ENCODE results near the gene ANO4.

ANO4 gene

GRCh38 chr12:100991102-100991501 is 196.5 kb downstream of the ANO4 start:
- DNase-seq (ENCODE audit: low spot score): no peak

- DNase-seq (ENCODE audit: low spot score): no peak
Observed at GRCh38 chr12:100992194-100992593, 197.6 kb downstream of the ANO4 start.

DNA sequence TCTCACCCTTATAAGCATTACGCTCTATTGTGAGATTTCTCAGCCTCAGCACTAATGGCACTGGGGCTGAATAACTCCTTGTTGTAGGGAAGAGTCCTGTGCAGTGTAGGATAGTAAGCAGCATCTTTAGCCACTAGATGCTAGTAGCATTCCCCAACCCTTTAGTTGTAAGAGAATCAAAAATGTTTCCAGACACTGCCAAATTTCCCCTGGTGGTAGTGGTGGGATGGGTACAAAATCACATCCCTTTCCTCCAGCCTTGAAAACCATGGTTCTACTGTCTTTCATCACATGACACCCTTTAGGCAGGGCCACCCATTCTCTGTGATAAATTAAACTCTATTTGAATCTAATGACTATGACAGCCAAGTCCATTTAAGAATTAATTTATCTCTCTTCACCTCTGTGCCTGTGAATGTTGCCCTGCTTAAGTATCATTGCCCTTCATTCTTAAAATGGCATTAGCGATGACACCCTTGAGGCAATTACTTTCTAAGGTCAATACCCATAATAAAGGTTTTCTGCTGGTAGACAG is 199.4 kb downstream of the ANO4 start:
- DNase-seq (ENCODE audit: low spot score): no peak

GRCh38 chr12:100995201-100995600 is 200.6 kb downstream of the ANO4 start:
- DNase-seq (ENCODE audit: low spot score): no peak

DNA sequence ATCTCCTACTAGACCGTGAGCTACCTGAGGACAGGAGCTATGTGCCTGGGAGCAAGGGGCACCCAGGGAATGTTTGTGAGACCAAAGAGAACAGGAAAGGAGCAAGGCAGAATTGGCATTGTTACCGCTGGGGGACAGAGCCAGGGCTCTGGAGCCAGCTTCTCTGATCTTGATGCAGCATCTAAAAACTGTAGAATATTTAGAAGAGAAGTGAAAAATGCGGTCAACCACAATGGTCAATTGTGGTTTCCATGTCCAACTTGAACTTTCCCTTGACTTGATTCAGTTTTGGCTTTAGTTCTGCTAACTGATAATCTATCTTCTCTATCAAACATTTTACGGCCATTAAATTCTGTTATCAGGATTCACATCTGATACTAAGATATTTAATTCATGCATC is 201.2 kb downstream of the ANO4 start:
- no peak for DNase-seq (ENCODE audit: low spot score)

DNA sequence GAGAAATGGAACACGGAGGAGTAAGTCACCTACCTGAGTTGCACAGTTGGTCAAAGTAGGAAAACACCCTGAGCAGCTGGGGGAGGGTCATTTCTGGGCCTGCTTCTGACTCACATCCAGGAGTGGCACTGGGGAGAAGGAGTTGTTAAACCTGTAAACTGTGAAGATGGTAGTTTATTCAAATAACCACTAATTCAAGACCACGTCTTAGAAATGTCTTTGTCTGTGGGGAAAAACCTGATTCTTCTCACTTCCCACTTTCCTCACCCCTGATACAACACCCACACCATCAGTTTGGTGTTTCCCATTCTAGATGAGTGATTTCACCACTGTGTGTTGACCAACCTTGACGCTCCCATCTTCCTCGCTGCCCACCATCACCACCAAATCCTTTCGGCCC is 207.1 kb downstream of the ANO4 start:
- DNase-seq (ENCODE audit: low spot score): no peak

GRCh38 chr12:101002696-101003419 is 208.3 kb downstream of the ANO4 start:
- no peak for DNase-seq (ENCODE audit: low spot score)

GRCh38 chr12:101004898-101005297 is 210.3 kb downstream of the ANO4 start:
- no peak for DNase-seq (ENCODE audit: low spot score)

DNA sequence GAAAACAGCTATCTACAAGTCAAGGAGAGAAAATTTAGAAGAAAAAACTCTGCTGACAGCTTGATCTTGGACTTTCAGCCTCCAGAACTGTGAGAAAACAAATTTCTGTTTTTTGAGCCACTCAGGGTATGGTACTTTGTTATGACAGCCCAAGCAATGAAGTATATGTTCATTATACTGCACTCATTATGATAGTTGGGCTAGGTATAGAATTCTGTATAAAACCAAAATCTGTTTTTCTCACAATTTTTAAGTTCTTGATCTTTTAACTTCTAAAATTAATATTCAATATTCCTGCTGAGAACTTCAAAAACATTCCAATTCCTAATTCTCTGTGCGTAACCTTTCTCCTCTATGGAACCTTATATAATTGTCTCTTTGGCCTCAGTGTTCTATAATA is 214.7 kb downstream of the ANO4 start:
- DNase-seq (ENCODE audit: low spot score): no peak

DNA sequence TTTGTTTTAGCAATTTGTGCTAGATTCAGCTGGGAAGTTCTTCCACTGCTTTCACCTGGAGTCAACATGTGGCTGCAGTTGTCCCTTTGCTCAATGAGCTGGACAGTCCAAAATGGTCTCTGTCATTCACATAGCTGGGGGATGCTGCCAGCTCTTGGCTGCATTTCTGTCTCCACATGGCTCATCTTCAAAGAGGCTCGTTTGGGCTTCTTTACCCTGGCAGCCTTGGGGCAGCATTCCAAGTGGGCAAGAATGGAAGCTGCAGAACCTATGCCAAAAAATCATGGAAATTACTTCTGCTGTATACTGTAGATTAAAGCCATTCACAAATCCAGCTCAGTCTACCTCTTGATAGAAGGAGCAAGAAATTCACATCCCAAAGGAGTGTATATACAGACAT is 216.3 kb downstream of the ANO4 start:
- no peak for DNase-seq (ENCODE audit: low spot score)

DNA sequence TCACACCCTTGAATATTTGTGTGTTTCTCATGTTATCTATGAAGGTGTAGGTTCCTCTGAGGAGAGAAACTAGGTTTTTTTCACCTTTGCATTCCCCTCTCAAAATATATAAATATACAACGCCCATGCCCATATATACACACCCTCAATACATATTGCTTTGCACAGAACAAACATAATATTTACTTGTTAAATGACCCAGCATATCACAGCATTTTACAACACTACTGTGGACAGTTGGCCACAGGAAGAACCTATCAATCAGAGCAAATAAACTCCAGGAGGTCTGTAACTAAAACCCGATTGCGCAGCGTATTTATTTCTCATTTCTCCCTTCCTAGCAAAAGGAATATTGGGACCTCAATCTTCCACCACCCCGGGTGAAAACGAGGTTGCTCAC is 219.4 kb downstream of the ANO4 start:
- no peak for DNase-seq (ENCODE audit: low spot score)

GRCh38 chr12:101015044-101015443 is 220.5 kb downstream of the ANO4 start:
- no peak for DNase-seq (ENCODE audit: low spot score)

GRCh38 chr12:101018540-101018939 is 224.0 kb downstream of the ANO4 start:
- DNase-seq (ENCODE audit: low spot score): no peak

DNA sequence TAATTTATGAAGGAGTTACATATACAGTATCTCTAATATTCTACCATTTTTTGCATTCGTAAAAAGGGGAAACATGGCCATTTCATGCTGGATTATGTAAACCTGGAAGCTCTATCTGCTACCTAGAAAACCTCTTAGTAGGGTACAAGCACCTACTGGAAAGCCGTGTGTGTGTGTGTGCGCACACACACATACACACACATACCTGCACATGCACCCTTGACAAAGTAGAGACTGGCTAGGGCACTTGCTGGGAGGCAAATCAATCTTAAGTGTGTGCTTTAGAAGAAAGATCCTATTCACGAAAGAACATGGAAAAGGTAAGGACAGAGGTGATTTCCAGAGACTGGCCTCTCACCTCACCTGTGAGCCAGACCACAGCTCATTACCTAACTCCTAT is 224.6 kb downstream of the ANO4 start:
- DNase-seq (ENCODE audit: low spot score): no peak

DNA sequence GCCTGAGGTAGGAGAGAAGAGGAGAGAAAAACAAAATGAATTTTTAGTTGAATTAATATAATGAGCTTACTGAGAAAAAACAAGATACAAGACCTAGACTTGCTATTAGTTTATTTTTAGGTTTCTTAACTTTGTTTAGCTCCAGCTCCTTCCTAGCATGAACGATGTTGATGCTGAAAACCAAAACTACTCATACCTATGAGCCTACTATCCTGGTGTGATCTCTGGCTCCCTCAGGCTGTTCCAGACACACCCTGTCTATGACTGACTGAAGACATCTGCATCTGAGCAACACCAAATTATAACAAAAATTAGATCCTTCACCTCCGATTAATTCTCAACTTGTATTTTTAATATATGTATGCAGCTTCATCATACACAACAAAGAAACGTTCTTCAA is 225.1 kb downstream of the ANO4 start:
- DNase-seq (ENCODE audit: low spot score): no peak

DNA sequence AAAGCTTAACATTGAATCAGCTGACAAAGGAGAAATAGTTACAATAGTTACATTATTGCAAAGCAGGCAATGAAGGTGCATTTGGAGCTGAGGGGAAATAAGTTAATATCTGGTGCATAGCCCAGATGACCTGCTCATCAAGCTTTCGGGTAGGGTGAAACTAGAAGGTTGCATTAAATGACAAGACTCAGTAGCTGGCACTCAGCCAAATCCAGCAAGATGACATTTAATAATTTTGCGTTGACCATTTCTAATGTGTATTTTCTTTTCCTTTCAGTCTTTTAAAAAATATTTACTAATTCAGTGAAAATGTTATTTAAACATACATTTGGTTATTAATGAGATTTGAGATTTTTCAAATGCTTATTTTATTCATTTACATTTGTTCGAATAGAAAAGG is 226.9 kb downstream of the ANO4 start:
- DNase-seq (ENCODE audit: low spot score): no peak

- no peak for DNase-seq (ENCODE audit: low spot score)
Observed at GRCh38 chr12:101021911-101022388, 227.4 kb downstream of the ANO4 start.

DNA sequence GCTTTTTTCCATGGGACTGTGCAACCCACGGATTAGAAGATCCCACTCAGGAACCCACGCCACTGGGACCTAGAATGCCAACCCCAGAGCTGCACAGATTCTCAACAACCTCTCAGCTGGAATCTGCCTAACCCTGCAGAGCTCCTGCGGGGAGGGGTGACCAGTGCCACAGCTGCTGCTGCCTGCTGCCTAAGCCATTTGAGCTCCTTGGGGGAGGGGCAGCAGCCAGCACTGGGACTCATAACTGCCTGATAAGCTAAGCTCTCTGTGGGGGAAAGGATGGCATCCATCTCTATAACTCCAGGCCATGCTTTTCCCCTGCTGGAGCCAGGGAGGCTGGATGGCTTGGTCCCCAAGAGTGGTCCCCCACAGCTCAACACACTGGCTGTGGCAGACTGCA is 232.6 kb downstream of the ANO4 start:
- no peak for DNase-seq (ENCODE audit: low spot score)

GRCh38 chr12:101027816-101028215 is 233.2 kb downstream of the ANO4 start:
- no peak for DNase-seq (ENCODE audit: low spot score)

DNA sequence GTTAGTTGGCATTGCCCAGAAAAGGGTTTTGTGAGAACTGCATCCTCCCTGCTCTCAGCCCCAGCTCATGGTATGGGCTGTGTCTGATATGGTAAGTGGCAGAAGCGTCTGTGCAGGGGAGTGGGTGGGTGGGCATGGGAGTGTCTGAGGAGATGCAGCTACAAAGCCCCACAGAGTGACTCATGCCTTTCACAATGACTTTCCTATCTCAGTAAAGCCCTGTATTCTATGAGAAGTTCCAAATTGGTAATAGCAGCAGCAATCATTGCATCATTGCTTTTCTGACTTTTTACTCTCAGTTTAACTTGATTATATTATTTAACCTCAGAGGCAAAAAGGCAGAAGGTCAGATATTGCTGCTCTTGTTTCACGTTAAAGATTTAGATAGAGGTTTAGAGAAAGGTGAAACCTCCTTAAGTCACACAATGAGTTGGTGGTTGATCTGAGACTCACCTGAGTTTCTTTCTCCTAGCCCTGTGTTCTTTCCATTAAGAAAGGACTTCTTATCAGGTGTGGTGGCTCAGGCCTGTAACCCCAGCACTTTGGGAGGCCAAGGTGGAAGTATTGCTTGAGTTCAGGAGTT is 243.8 kb downstream of the ANO4 start:
- DNase-seq (ENCODE audit: low spot score): no peak

- DNase-seq (ENCODE audit: low spot score): no peak
Observed at GRCh38 chr12:101039848-101040531, 245.4 kb downstream of the ANO4 start.

GRCh38 chr12:101040936-101041335 is 246.4 kb downstream of the ANO4 start:
- DNase-seq (ENCODE audit: low spot score): no peak

DNA sequence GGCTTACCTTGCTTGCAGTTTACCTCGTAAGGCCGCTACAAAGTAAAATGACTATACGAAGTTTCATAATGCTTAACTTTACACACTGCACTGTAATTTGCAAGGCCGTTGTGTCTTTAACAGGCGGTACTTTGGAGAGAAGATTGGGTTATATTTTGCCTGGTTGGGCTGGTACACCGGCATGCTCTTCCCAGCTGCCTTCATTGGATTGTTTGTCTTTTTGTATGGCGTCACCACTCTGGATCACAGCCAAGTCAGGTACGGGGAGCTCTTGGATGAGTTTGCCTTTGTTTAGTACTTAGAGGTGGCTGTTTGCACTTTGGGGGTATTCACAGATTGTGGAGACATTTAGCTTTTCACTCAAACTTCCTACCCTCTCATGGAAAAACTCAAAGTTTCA is 247.6 kb downstream of the ANO4 start:
- DNase-seq (ENCODE audit: low spot score): no peak
